ENCODE data around the gene ZNF823.

ZNF823 gene

GRCh38 chr19:11745869-11746268 is 7.1 kb upstream of the ZNF823 start:
- H3K27me3 ChIP-seq (ENCODE audit: control insufficient read depth in 2 of 2, insufficient read depth in 2 of 2, low read length in 2 of 2): no peaks in the 10 kb centered on the region

GRCh38 chr19:11737964-11738745 is 591 bp downstream of the ZNF823 start:
- H3K4me1 ChIP-seq (ENCODE audit: control insufficient read depth in 2 of 2, insufficient read depth in 2 of 2, low read length in 2 of 2): peaks cover 10 to 16% of the 10 kb centered on the region in 2 donors
- peak overlapping the region; percentile 92 to 98 for H3K9ac ChIP-seq (ENCODE audit: low read depth in 1 of 2, low read length in 2 of 2)
- no peaks in the 10 kb centered on the region for H3K36me3 ChIP-seq (ENCODE audit: control insufficient read depth in 2 of 2, insufficient read depth in 2 of 2, low read length in 2 of 2)
- H3K4me3 ChIP-seq (ENCODE audit: low read length in 2 of 2): peak overlapping the region; percentile 88
- H3K27ac ChIP-seq (ENCODE audit: low read depth in 2 of 2, low read length in 2 of 2): peak overlapping the region; percentile 96 to 97
- no peaks in the 10 kb centered on the region for H3K9me3 ChIP-seq (ENCODE audit: control insufficient read depth in 2 of 2, low read length in 2 of 2)
- H3K27me3 ChIP-seq (ENCODE audit: control insufficient read depth in 2 of 2, insufficient read depth in 2 of 2, low read length in 2 of 2): no peaks in the 10 kb centered on the region

More at GRCh38 chr19:11745869-11746268, 7.1 kb upstream of the ZNF823 start:
- Histone ChIP-seq H3K9ac (ENCODE audit: low read depth in 1 of 2, low read length in 2 of 2) (no peak overlapping the region), H3K27ac (ENCODE audit: low read depth in 2 of 2, low read length in 2 of 2) (no peak overlapping the region), H3K36me3 (ENCODE audit: control insufficient read depth in 2 of 2, insufficient read depth in 2 of 2, low read length in 2 of 2) (no peaks in the 10 kb centered on the region), H3K4me3 (ENCODE audit: low read length in 2 of 2) (no peak overlapping the region), H3K4me1 (ENCODE audit: control insufficient read depth in 2 of 2, insufficient read depth in 2 of 2, low read length in 2 of 2) (no peaks in the 10 kb centered on the region), H3K9me3 (ENCODE audit: control insufficient read depth in 2 of 2, low read length in 2 of 2) (peaks cover 0 to 5% of the 10 kb centered on the region in 2 donors)

GRCh38 chr19:11736696-11737095 is 2.0 kb downstream of the ZNF823 start:
- Histone ChIP-seq H3K4me3 (ENCODE audit: low read length in 2 of 2) (no peak overlapping the region), H3K36me3 (ENCODE audit: control insufficient read depth in 2 of 2, insufficient read depth in 2 of 2, low read length in 2 of 2) (no peaks in the 10 kb centered on the region), H3K4me1 (ENCODE audit: control insufficient read depth in 2 of 2, insufficient read depth in 2 of 2, low read length in 2 of 2) (peaks cover 10 to 16% of the 10 kb centered on the region in 2 donors), H3K9me3 (ENCODE audit: control insufficient read depth in 2 of 2, low read length in 2 of 2) (no peaks in the 10 kb centered on the region), H3K27me3 (ENCODE audit: control insufficient read depth in 2 of 2, insufficient read depth in 2 of 2, low read length in 2 of 2) (no peaks in the 10 kb centered on the region), H3K27ac (ENCODE audit: low read depth in 2 of 2, low read length in 2 of 2) (no peak overlapping the region), H3K9ac (ENCODE audit: low read depth in 1 of 2, low read length in 2 of 2) (no peak overlapping the region)

GRCh38 chr19:11735375-11735774 is 3.4 kb downstream of the ZNF823 start:
- H3K27ac ChIP-seq (ENCODE audit: low read depth in 2 of 2, low read length in 2 of 2): no peak overlapping the region
- H3K4me3 ChIP-seq (ENCODE audit: low read length in 2 of 2): no peak overlapping the region
- H3K27me3 ChIP-seq (ENCODE audit: control insufficient read depth in 2 of 2, insufficient read depth in 2 of 2, low read length in 2 of 2): no peaks in the 10 kb centered on the region
- peaks cover 0 to 5% of the 10 kb centered on the region in 2 donors for H3K36me3 ChIP-seq (ENCODE audit: control insufficient read depth in 2 of 2, insufficient read depth in 2 of 2, low read length in 2 of 2)
- H3K9me3 ChIP-seq (ENCODE audit: control insufficient read depth in 2 of 2, low read length in 2 of 2): no peaks in the 10 kb centered on the region
- H3K9ac ChIP-seq (ENCODE audit: low read depth in 1 of 2, low read length in 2 of 2): no peak overlapping the region
- H3K4me1 ChIP-seq (ENCODE audit: control insufficient read depth in 2 of 2, insufficient read depth in 2 of 2, low read length in 2 of 2): peaks cover 10 to 16% of the 10 kb centered on the region in 2 donors

GRCh38 chr19:11729586-11729985 is 9.2 kb downstream of the ZNF823 start:
- no peak overlapping the region for H3K27ac ChIP-seq (ENCODE audit: low read depth in 2 of 2, low read length in 2 of 2)
- H3K9ac ChIP-seq (ENCODE audit: low read depth in 1 of 2, low read length in 2 of 2): no peak overlapping the region
- no peaks in the 10 kb centered on the region for H3K27me3 ChIP-seq (ENCODE audit: control insufficient read depth in 2 of 2, insufficient read depth in 2 of 2, low read length in 2 of 2)
- peaks cover 11 to 12% of the 10 kb centered on the region in 2 donors for H3K9me3 ChIP-seq (ENCODE audit: control insufficient read depth in 2 of 2, low read length in 2 of 2)
- H3K4me1 ChIP-seq (ENCODE audit: control insufficient read depth in 2 of 2, insufficient read depth in 2 of 2, low read length in 2 of 2): no peaks in the 10 kb centered on the region
- no peak overlapping the region for H3K4me3 ChIP-seq (ENCODE audit: low read length in 2 of 2)
- H3K36me3 ChIP-seq (ENCODE audit: control insufficient read depth in 2 of 2, insufficient read depth in 2 of 2, low read length in 2 of 2): peaks cover 20 to 22% of the 10 kb centered on the region in 2 donors

- H3K9me3 ChIP-seq (ENCODE audit: control insufficient read depth in 2 of 2, low read length in 2 of 2): peaks cover 41 to 47% of the 10 kb centered on the region in 2 donors
- peaks cover 49 to 62% of the 10 kb centered on the region in 2 donors for H3K36me3 ChIP-seq (ENCODE audit: control insufficient read depth in 2 of 2, insufficient read depth in 2 of 2, low read length in 2 of 2)
- H3K4me1 ChIP-seq (ENCODE audit: control insufficient read depth in 2 of 2, insufficient read depth in 2 of 2, low read length in 2 of 2): no peaks in the 10 kb centered on the region
- H3K9ac ChIP-seq (ENCODE audit: low read depth in 1 of 2, low read length in 2 of 2): no peak overlapping the region
- no peak overlapping the region for H3K27ac ChIP-seq (ENCODE audit: low read depth in 2 of 2, low read length in 2 of 2)
- no peaks in the 10 kb centered on the region for H3K27me3 ChIP-seq (ENCODE audit: control insufficient read depth in 2 of 2, insufficient read depth in 2 of 2, low read length in 2 of 2)
- H3K4me3 ChIP-seq (ENCODE audit: low read length in 2 of 2): peak overlapping the region in 1 of 2 donors; percentile 31
Observed at GRCh38 chr19:11722414-11722813, 16.3 kb downstream of the ZNF823 start.

GRCh38 chr19:11721681-11722080 is 17.1 kb downstream of the ZNF823 start:
- H3K27me3 ChIP-seq (ENCODE audit: control insufficient read depth in 2 of 2, insufficient read depth in 2 of 2, low read length in 2 of 2): no peaks in the 10 kb centered on the region
- no peak overlapping the region for H3K27ac ChIP-seq (ENCODE audit: low read depth in 2 of 2, low read length in 2 of 2)
- H3K4me3 ChIP-seq (ENCODE audit: low read length in 2 of 2): no peak overlapping the region
- H3K9me3 ChIP-seq (ENCODE audit: control insufficient read depth in 2 of 2, low read length in 2 of 2): peaks cover 40 to 47% of the 10 kb centered on the region in 2 donors
- H3K9ac ChIP-seq (ENCODE audit: low read depth in 1 of 2, low read length in 2 of 2): no peak overlapping the region
- H3K36me3 ChIP-seq (ENCODE audit: control insufficient read depth in 2 of 2, insufficient read depth in 2 of 2, low read length in 2 of 2): peaks cover 49 to 60% of the 10 kb centered on the region in 2 donors
- H3K4me1 ChIP-seq (ENCODE audit: control insufficient read depth in 2 of 2, insufficient read depth in 2 of 2, low read length in 2 of 2): no peaks in the 10 kb centered on the region

GRCh38 chr19:11710313-11710712 is 28.4 kb downstream of the ZNF823 start:
- H3K36me3 ChIP-seq (ENCODE audit: control insufficient read depth in 2 of 2, insufficient read depth in 2 of 2, low read length in 2 of 2): no peaks in the 10 kb centered on the region
- no peaks in the 10 kb centered on the region for H3K4me1 ChIP-seq (ENCODE audit: control insufficient read depth in 2 of 2, insufficient read depth in 2 of 2, low read length in 2 of 2)
- no peaks in the 10 kb centered on the region for H3K27me3 ChIP-seq (ENCODE audit: control insufficient read depth in 2 of 2, insufficient read depth in 2 of 2, low read length in 2 of 2)
- H3K9me3 ChIP-seq (ENCODE audit: control insufficient read depth in 2 of 2, low read length in 2 of 2): no peaks in the 10 kb centered on the region
- no peak overlapping the region for H3K4me3 ChIP-seq (ENCODE audit: low read length in 2 of 2)
- no peak overlapping the region for H3K9ac ChIP-seq (ENCODE audit: low read depth in 1 of 2, low read length in 2 of 2)
- H3K27ac ChIP-seq (ENCODE audit: low read depth in 2 of 2, low read length in 2 of 2): no peak overlapping the region

GRCh38 chr19:11708457-11708856 is 30.3 kb downstream of the ZNF823 start:
- Histone ChIP-seq H3K27me3 (ENCODE audit: control insufficient read depth in 2 of 2, insufficient read depth in 2 of 2, low read length in 2 of 2) (no peaks in the 10 kb centered on the region), H3K36me3 (ENCODE audit: control insufficient read depth in 2 of 2, insufficient read depth in 2 of 2, low read length in 2 of 2) (no peaks in the 10 kb centered on the region), H3K9ac (ENCODE audit: low read depth in 1 of 2, low read length in 2 of 2) (no peak overlapping the region), H3K27ac (ENCODE audit: low read depth in 2 of 2, low read length in 2 of 2) (no peak overlapping the region), H3K4me1 (ENCODE audit: control insufficient read depth in 2 of 2, insufficient read depth in 2 of 2, low read length in 2 of 2) (no peaks in the 10 kb centered on the region), H3K4me3 (ENCODE audit: low read length in 2 of 2) (no peak overlapping the region), H3K9me3 (ENCODE audit: control insufficient read depth in 2 of 2, low read length in 2 of 2) (no peaks in the 10 kb centered on the region)

GRCh38 chr19:11705474-11705873 is 33.3 kb downstream of the ZNF823 start:
- H3K9me3 ChIP-seq (ENCODE audit: control insufficient read depth in 2 of 2, low read length in 2 of 2): no peaks in the 10 kb centered on the region
- H3K4me3 ChIP-seq (ENCODE audit: low read length in 2 of 2): no peak overlapping the region
- H3K27me3 ChIP-seq (ENCODE audit: control insufficient read depth in 2 of 2, insufficient read depth in 2 of 2, low read length in 2 of 2): no peaks in the 10 kb centered on the region
- H3K36me3 ChIP-seq (ENCODE audit: control insufficient read depth in 2 of 2, insufficient read depth in 2 of 2, low read length in 2 of 2): no peaks in the 10 kb centered on the region
- H3K9ac ChIP-seq (ENCODE audit: low read depth in 1 of 2, low read length in 2 of 2): no peak overlapping the region
- no peaks in the 10 kb centered on the region for H3K4me1 ChIP-seq (ENCODE audit: control insufficient read depth in 2 of 2, insufficient read depth in 2 of 2, low read length in 2 of 2)
- H3K27ac ChIP-seq (ENCODE audit: low read depth in 2 of 2, low read length in 2 of 2): no peak overlapping the region
